ENCODE data around the gene CLRN2. TPM values are rescaled to one million over a fixed set of nuclear protein-coding genes. Genes with fewer than 3 reads are reported as not detected.

CLRN2 gene
- total RNA-seq, 1 donor from 2014 or later: not detected

GRCh38 chr4:17497890-17498523 is 17.0 kb upstream of the CLRN2 start:
- no peak for ATAC-seq
- no peak for DNase-seq (ENCODE audit: missing footprints)
- intact Hi-C loops (cut with DNase I): no loop called here

- intact Hi-C loops (cut with DNase I): no loop called here
- ATAC-seq: no peak
- no peak for DNase-seq (ENCODE audit: missing footprints)
Measured at GRCh38 chr4:17500574-17500973, 14.4 kb upstream of the CLRN2 start.

GRCh38 chr4:17502756-17503155 is 12.2 kb upstream of the CLRN2 start:
- DNase-seq (ENCODE audit: missing footprints) (no peak), ATAC-seq (no peak)
- intact Hi-C loops (cut with DNase I): no loop called here

GRCh38 chr4:17504081-17504480 is 10.9 kb upstream of the CLRN2 start:
- intact Hi-C loops (cut with DNase I): no loop called here
- DNase-seq (ENCODE audit: missing footprints) (no peak), ATAC-seq (no peak)

GRCh38 chr4:17510582-17510981 is 4.4 kb upstream of the CLRN2 start:
- ATAC-seq (no peak), DNase-seq (ENCODE audit: missing footprints) (no peak)
- intact Hi-C loops (cut with DNase I): no loop called here

- intact Hi-C loops (cut with DNase I): no loop called here
- peak; percentile 33 for ATAC-seq
- no peak for DNase-seq (ENCODE audit: missing footprints)
Measured at GRCh38 chr4:17511051-17511450, 3.9 kb upstream of the CLRN2 start.

GRCh38 chr4:17511509-17511949 is 3.4 kb upstream of the CLRN2 start:
- DNase-seq (ENCODE audit: missing footprints) (peak; percentile 75), ATAC-seq (peak; percentile 70)
- intact Hi-C loops (cut with DNase I): no loop called here

- intact Hi-C loops (cut with DNase I): no loop called here
- DNase-seq (ENCODE audit: missing footprints) (peak; percentile 91), ATAC-seq (peak; percentile 95)
Measured at GRCh38 chr4:17511950-17512795, 2.8 kb upstream of the CLRN2 start, which contains the start of gene QDPR. Gene QDPR (minus strand): TSS chr4:17512090. CDS start chr4:17512054, 36 bp downstream.

GRCh38 chr4:17512973-17513665 is 1.8 kb upstream of the CLRN2 start:
- DNase-seq (ENCODE audit: missing footprints) (no peak), ATAC-seq (no peak)
- intact Hi-C loops (cut with DNase I): no loop called here

GRCh38 chr4:17515445-17516407 is 761 bp downstream of the CLRN2 start:
- intact Hi-C loops (cut with DNase I): no loop called here
- DNase-seq (ENCODE audit: missing footprints): no peak
- no peak for ATAC-seq

GRCh38 chr4:17516980-17517379 is 2.0 kb downstream of the CLRN2 start:
- intact Hi-C loops (cut with DNase I): no loop called here
- no peak for DNase-seq (ENCODE audit: missing footprints)
- ATAC-seq: no peak

- ATAC-seq (no peak), DNase-seq (ENCODE audit: missing footprints) (no peak)
Measured at GRCh38 chr4:17517664-17518063, 2.7 kb downstream of the CLRN2 start.

GRCh38 chr4:17521595-17521994 is 6.6 kb downstream of the CLRN2 start:
- intact Hi-C loops (cut with DNase I): no loop called here
- ATAC-seq (no peak), DNase-seq (ENCODE audit: missing footprints) (no peak)

More at GRCh38 chr4:17517664-17518063, 2.7 kb downstream of the CLRN2 start:
- intact Hi-C loops (cut with DNase I): no loop called here

GRCh38 chr4:17523662-17524061 is 8.7 kb downstream of the CLRN2 start:
- DNase-seq (ENCODE audit: missing footprints) (no peak), ATAC-seq (no peak)
- intact Hi-C loops (cut with DNase I): no loop called here

- intact Hi-C loops (cut with DNase I): no loop called here
- ATAC-seq (no peak), DNase-seq (ENCODE audit: missing footprints) (no peak)
Measured at GRCh38 chr4:17526695-17527477, 11.9 kb downstream of the CLRN2 start.

GRCh38 chr4:17528551-17529165 is 13.7 kb downstream of the CLRN2 start:
- intact Hi-C loops (cut with DNase I): no loop called here
- no peak for DNase-seq (ENCODE audit: missing footprints)
- ATAC-seq: no peak

GRCh38 chr4:17531538-17532285 is 16.7 kb downstream of the CLRN2 start:
- intact Hi-C loops (cut with DNase I): no loop called here
- ATAC-seq (no peak), DNase-seq (ENCODE audit: missing footprints) (no peak)

All from Right ventricle myocardium inferior (tissue), 1 donor.